ENCODE results near the gene ALDH4A1.

The ALDH4A1 gene

DNA sequence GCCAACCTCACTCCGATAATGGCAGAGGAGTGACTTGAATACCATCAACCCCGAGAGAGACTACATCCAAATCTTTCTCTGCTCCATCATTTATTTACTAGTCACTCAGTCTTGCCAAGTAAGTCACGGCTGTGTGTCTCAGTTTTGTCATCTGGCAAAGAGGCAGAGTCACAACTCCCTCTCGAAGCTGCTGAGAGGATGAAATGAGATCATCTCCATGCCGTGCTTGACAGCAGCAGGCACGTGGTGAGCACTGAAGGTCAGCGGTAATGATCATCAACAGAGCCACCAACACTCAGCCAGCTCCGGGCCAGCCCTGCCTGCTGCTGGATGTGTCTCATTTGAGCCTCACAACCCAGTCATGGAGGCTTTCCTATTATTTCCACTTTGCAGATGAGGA lies 19.9 kb downstream of the ALDH4A1 start:
- 93% methylated on average over 8 of the region's 8 CpGs for WGBS, 2 experiments (ENCODE audit: insufficient coverage in 2 of 2)
- peaks cover 17% of the 10 kb centered on the region for H3K36me3 ChIP-seq (ENCODE audit: control insufficient read depth, insufficient read depth, low read length)
- no peak overlapping the region for H3K4me3 ChIP-seq (ENCODE audit: extremely low read depth, insufficient read depth, low read length, poor library complexity, severe bottlenecking)
- H3K4me1 ChIP-seq (ENCODE audit: control insufficient read depth, insufficient read depth, low read length, poor library complexity, severe bottlenecking): peaks cover 8% of the 10 kb centered on the region
- no peak overlapping the region for H3K27ac ChIP-seq (ENCODE audit: low read depth, low read length, severe bottlenecking)
- no peaks in the 10 kb centered on the region for H3K9me3 ChIP-seq (ENCODE audit: control insufficient read depth, low read length)

- no peaks in the 10 kb centered on the region for H3K9me3 ChIP-seq (ENCODE audit: control insufficient read depth, low read length)
- H3K36me3 ChIP-seq (ENCODE audit: control insufficient read depth, insufficient read depth, low read length): peaks cover 17% of the 10 kb centered on the region
- H3K27ac ChIP-seq (ENCODE audit: low read depth, low read length, severe bottlenecking): no peak overlapping the region
- H3K4me3 ChIP-seq (ENCODE audit: extremely low read depth, insufficient read depth, low read length, poor library complexity, severe bottlenecking): no peak overlapping the region
- peaks cover 8% of the 10 kb centered on the region for H3K4me1 ChIP-seq (ENCODE audit: control insufficient read depth, insufficient read depth, low read length, poor library complexity, severe bottlenecking)
- WGBS, 2 experiments (ENCODE audit: insufficient coverage in 2 of 2): 95 to 96% methylated on average over 22 to 23 of the region's 24 CpGs
Observed at GRCh38 chr1:18881642-18882431, 20.5 kb downstream of the ALDH4A1 start.

DNA sequence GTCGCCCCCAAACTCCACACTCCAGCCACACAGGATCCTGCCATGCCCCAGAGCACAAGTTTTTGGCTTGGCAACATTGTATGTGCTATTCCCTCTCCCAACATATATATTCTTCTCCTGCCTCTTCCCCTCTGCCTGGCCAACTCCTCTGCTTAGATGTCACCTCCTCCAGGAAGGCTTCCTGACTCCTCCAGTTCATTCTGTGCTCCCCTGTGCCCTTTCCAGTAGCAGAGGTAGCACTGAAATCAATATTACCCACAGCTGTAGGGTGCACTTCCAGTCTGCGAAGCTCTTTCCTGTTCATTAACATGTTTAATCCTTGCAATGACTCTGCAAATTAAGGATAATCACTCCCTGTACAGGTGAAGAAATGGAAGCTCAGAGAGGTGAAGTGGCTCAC lies 21.2 kb downstream of the ALDH4A1 start:
- H3K9me3 ChIP-seq (ENCODE audit: control insufficient read depth, low read length): no peaks in the 10 kb centered on the region
- H3K27ac ChIP-seq (ENCODE audit: low read depth, low read length, severe bottlenecking): no peak overlapping the region
- H3K4me1 ChIP-seq (ENCODE audit: control insufficient read depth, insufficient read depth, low read length, poor library complexity, severe bottlenecking): peaks cover 5% of the 10 kb centered on the region
- H3K4me3 ChIP-seq (ENCODE audit: extremely low read depth, insufficient read depth, low read length, poor library complexity, severe bottlenecking): no peak overlapping the region
- H3K36me3 ChIP-seq (ENCODE audit: control insufficient read depth, insufficient read depth, low read length): peaks cover 14% of the 10 kb centered on the region
- WGBS, 2 experiments (ENCODE audit: insufficient coverage in 2 of 2): 90 to 100% methylated on average over 1 to 2 of the region's 2 CpGs

DNA sequence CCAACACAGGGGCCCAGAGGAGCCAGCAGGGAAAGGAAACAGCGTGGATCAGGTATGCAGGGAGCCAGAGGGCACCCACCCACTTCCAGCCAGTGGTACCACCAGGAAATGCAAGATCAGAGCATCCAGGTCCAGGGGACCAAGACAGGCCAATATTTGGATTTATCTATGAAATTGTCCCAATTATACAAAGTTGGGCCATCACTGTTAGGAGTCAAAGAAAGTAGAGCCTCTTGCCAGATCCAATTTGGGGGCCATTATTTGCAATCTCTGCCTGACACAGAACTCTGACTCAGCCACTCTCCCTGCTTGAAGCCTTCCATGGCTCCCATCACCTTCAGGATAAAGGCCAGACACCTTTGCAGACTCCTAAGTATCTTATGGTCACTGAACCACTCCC lies 21.8 kb downstream of the ALDH4A1 start:
- Histone ChIP-seq H3K36me3 (ENCODE audit: control insufficient read depth, insufficient read depth, low read length) (peaks cover 14% of the 10 kb centered on the region), H3K27ac (ENCODE audit: low read depth, low read length, severe bottlenecking) (no peak overlapping the region)
- WGBS, 2 experiments (ENCODE audit: insufficient coverage in 2 of 2): 80 to 100% methylated on average over 1 of the region's 1 CpG

DNA sequence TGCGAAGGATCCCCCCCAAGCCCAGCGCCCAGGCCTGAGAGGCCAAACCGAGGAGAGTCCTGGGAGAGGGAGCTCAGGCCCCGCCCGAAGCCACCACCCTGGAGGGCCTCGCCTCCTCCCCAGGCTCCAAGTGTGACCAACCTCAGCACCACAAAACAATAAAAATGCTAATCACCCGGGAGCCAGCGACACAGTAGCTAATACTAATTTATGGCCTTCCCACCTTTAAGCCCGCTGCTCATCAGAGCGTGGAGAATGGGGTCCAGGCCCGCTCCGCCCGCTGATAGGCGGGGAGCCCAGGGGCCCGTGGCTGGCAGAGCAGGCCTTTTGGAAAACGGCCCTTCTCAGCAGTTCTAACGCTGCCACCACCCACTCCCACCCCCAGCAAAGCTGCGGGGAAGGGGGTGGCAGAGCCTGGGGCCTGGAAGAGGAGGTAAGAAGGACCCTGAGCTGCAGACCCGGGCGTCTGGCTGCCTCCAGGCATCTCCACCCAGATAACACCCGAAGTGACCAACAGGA lies 22.5 kb downstream of the ALDH4A1 start:
- WGBS, 2 experiments (ENCODE audit: insufficient coverage in 2 of 2): 71 to 74% methylated on average over 9 to 12 of the region's 21 CpGs
- Histone ChIP-seq H3K36me3 (ENCODE audit: control insufficient read depth, insufficient read depth, low read length) (peaks cover 14% of the 10 kb centered on the region), H3K4me1 (ENCODE audit: control insufficient read depth, insufficient read depth, low read length, poor library complexity, severe bottlenecking) (no peaks in the 10 kb centered on the region), H3K27ac (ENCODE audit: low read depth, low read length, severe bottlenecking) (no peak overlapping the region), H3K4me3 (ENCODE audit: extremely low read depth, insufficient read depth, low read length, poor library complexity, severe bottlenecking) (no peak overlapping the region), H3K9me3 (ENCODE audit: control insufficient read depth, low read length) (no peaks in the 10 kb centered on the region)

More for the DNA sequence above, 21.8 kb downstream of the ALDH4A1 start:
- H3K4me1 ChIP-seq (ENCODE audit: control insufficient read depth, insufficient read depth, low read length, poor library complexity, severe bottlenecking): no peaks in the 10 kb centered on the region
- no peaks in the 10 kb centered on the region for H3K9me3 ChIP-seq (ENCODE audit: control insufficient read depth, low read length)
- H3K4me3 ChIP-seq (ENCODE audit: extremely low read depth, insufficient read depth, low read length, poor library complexity, severe bottlenecking): no peak overlapping the region

- no peaks in the 10 kb centered on the region for H3K9me3 ChIP-seq (ENCODE audit: control insufficient read depth, low read length)
Observed at GRCh38 chr1:18879215-18879790, 23.1 kb downstream of the ALDH4A1 start.

DNA sequence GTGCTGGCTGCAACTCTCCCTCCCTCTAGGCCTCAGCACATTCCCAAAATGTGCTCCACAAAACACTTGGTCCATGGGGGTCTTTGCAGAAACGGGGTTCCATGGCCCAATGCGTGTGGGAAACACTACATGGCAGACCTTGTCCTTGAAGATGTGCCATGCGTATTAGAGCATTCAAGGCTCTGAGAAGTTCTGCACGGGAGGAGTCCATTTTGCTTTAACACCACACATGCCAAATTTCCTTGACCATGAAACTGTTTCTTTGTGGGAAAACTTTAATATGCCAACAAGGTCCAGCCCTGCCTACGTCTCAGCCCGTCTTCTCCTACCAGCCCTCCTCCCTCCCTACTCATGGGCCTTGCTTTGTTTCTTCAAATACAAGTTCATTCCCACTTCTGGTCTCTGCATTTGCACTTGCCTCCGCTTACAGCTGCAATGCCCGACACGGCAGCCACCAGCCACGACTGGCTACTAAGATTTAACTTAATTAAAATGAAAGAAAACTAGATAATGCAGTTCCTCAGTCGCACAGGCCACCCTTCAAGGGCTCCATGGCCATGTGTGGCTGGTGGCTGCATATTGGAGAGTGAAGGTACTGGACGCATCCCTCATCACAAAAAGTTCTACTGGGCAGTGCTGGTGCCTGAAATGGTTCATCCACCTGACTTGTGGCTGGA lies 23.7 kb downstream of the ALDH4A1 start:
- Histone ChIP-seq H3K27ac (ENCODE audit: low read depth, low read length, severe bottlenecking) (no peak overlapping the region), H3K4me1 (ENCODE audit: control insufficient read depth, insufficient read depth, low read length, poor library complexity, severe bottlenecking) (no peaks in the 10 kb centered on the region), H3K36me3 (ENCODE audit: control insufficient read depth, insufficient read depth, low read length) (peaks cover 14% of the 10 kb centered on the region), H3K9me3 (ENCODE audit: control insufficient read depth, low read length) (no peaks in the 10 kb centered on the region), H3K4me3 (ENCODE audit: extremely low read depth, insufficient read depth, low read length, poor library complexity, severe bottlenecking) (no peak overlapping the region)
- WGBS, 2 experiments (ENCODE audit: insufficient coverage in 2 of 2): 83 to 89% methylated on average over 6 to 11 of the region's 12 CpGs

More at GRCh38 chr1:18879215-18879790, 23.1 kb downstream of the ALDH4A1 start:
- Histone ChIP-seq H3K36me3 (ENCODE audit: control insufficient read depth, insufficient read depth, low read length) (peaks cover 15% of the 10 kb centered on the region), H3K4me3 (ENCODE audit: extremely low read depth, insufficient read depth, low read length, poor library complexity, severe bottlenecking) (no peak overlapping the region), H3K4me1 (ENCODE audit: control insufficient read depth, insufficient read depth, low read length, poor library complexity, severe bottlenecking) (no peaks in the 10 kb centered on the region), H3K27ac (ENCODE audit: low read depth, low read length, severe bottlenecking) (no peak overlapping the region)
- 85 to 86% methylated on average over 10 to 11 of the region's 12 CpGs for WGBS, 2 experiments (ENCODE audit: insufficient coverage in 2 of 2)

GRCh38 chr1:18877282-18877681 lies 25.1 kb downstream of the ALDH4A1 start:
- Histone ChIP-seq H3K9me3 (ENCODE audit: control insufficient read depth, low read length) (no peaks in the 10 kb centered on the region), H3K4me1 (ENCODE audit: control insufficient read depth, insufficient read depth, low read length, poor library complexity, severe bottlenecking) (no peaks in the 10 kb centered on the region), H3K27ac (ENCODE audit: low read depth, low read length, severe bottlenecking) (no peak overlapping the region), H3K4me3 (ENCODE audit: extremely low read depth, insufficient read depth, low read length, poor library complexity, severe bottlenecking) (no peak overlapping the region), H3K36me3 (ENCODE audit: control insufficient read depth, insufficient read depth, low read length) (peaks cover 2% of the 10 kb centered on the region)
- WGBS, 2 experiments (ENCODE audit: insufficient coverage in 2 of 2): 90 to 93% methylated on average over 24 to 34 of the region's 35 CpGs

DNA sequence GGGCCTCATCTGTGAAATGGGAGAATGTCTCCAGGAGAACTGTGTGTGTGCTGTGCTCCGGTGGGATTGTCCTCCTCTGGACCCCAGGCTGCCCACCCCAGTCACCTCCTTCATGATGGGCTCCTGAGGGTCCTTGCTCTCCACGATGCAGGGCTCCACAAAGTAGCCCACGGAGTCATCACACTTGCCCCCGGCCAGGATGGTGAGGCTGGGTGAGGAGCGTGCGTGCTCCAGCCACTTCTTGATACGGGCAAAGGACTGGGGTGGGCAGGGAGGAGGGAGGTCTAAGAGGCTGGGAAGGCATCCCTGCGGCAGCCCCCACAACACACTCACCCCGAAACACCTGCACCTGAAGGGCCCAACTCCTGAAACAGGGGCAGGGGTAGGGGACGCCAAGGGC lies 26.1 kb downstream of the ALDH4A1 start:
- Histone ChIP-seq H3K27ac (ENCODE audit: low read depth, low read length, severe bottlenecking) (no peak overlapping the region), H3K36me3 (ENCODE audit: control insufficient read depth, insufficient read depth, low read length) (peaks cover 2% of the 10 kb centered on the region), H3K4me1 (ENCODE audit: control insufficient read depth, insufficient read depth, low read length, poor library complexity, severe bottlenecking) (no peaks in the 10 kb centered on the region), H3K4me3 (ENCODE audit: extremely low read depth, insufficient read depth, low read length, poor library complexity, severe bottlenecking) (no peak overlapping the region), H3K9me3 (ENCODE audit: control insufficient read depth, low read length) (no peaks in the 10 kb centered on the region)
- 92 to 97% methylated on average over 5 to 7 of the region's 10 CpGs for WGBS, 2 experiments (ENCODE audit: insufficient coverage in 2 of 2)

- Histone ChIP-seq H3K4me3 (ENCODE audit: extremely low read depth, insufficient read depth, low read length, poor library complexity, severe bottlenecking) (no peak overlapping the region), H3K27ac (ENCODE audit: low read depth, low read length, severe bottlenecking) (no peak overlapping the region), H3K4me1 (ENCODE audit: control insufficient read depth, insufficient read depth, low read length, poor library complexity, severe bottlenecking) (no peaks in the 10 kb centered on the region), H3K9me3 (ENCODE audit: control insufficient read depth, low read length) (no peaks in the 10 kb centered on the region), H3K36me3 (ENCODE audit: control insufficient read depth, insufficient read depth, low read length) (peaks cover 2% of the 10 kb centered on the region)
- WGBS, 2 experiments (ENCODE audit: insufficient coverage in 2 of 2): 91 to 93% methylated on average over 3 of the region's 3 CpGs
Observed at GRCh38 chr1:18875796-18876128, 26.6 kb downstream of the ALDH4A1 start.
